ENCODE results near the gene GAB3. TPM values are rescaled to one million over a fixed set of nuclear protein-coding genes. Genes with fewer than 3 reads are reported as not detected.

GAB3 gene
- total and polyA plus RNA-seq, 9 of the 15 experiments (the other 6 are each of a cell fraction or from before 2014, with no cell fraction given), result 16.1 to 31.4 (median 20.2) TPM

GRCh38 chrX:154748712-154749339 is 2.1 kb downstream of the GAB3 start (continued):
- TF ChIP-seq ZNF592 (IDR thresholded peaks at IDR 0.05) (peak; percentile 28; the same call in 1 of the 2 replicates), RBM17 (IDR thresholded peaks at IDR 0.05; ENCODE audit: borderline replicate concordance, low read depth, low read length) (no peak), ZNF165 (CRISPR knock-in tag; IDR thresholded peaks at IDR 0.05; ENCODE audit: borderline replicate concordance) (no peak), TGIF2 (CRISPR knock-in tag; IDR thresholded peaks at IDR 0.05) (no peak), SMAD2 (IDR thresholded peaks at IDR 0.05; ENCODE audit: low read depth, low read length) (no peak), ELK3 (CRISPR knock-in tag; IDR thresholded peaks at IDR 0.05) (no peak), SIN3B (IDR thresholded peaks at IDR 0.05; ENCODE audit: low read depth) (no peak), ZNF253 (CRISPR knock-in tag; conservative IDR thresholded peaks at IDR 0.05) (no peak), ZC3H4 (CRISPR knock-in tag; IDR thresholded peaks at IDR 0.05; ENCODE audit: borderline replicate concordance) (no peak), PCBP2 (IDR thresholded peaks at IDR 0.05; ENCODE audit: low read depth, low read length, poor library complexity, severe bottlenecking) (no peak), IRF1 (CRISPR knock-in tag; IDR thresholded peaks at IDR 0.05; ENCODE audit: borderline replicate concordance) (no peak), ZNF445 (CRISPR knock-in tag; IDR thresholded peaks at IDR 0.05; ENCODE audit: low read depth) (no peak), CEBPG (CRISPR knock-in tag; IDR thresholded peaks at IDR 0.05) (no peak), CEBPG (tag; conservative IDR thresholded peaks at IDR 0.05 in 1 of 2, IDR thresholded peaks at IDR 0.05 in 1 of 2) (0 out of 4 replicates have a peak, but pooled peaks of 1 of the 2 experiments have one; percentile 36), TEAD4 (IDR thresholded peaks at IDR 0.05; ENCODE audit: low read length) (no peak), TEAD4 (CRISPR knock-in tag; IDR thresholded peaks at IDR 0.05; ENCODE audit: borderline replicate concordance) (no peak), JUN (IDR thresholded peaks at IDR 0.05; ENCODE audit: borderline replicate concordance, low read depth, low read length) (no peak), JUN (CRISPR knock-in tag; IDR thresholded peaks at IDR 0.05; ENCODE audit: borderline replicate concordance) (no peak), THRAP3 (IDR thresholded peaks at IDR 0.05; ENCODE audit: borderline replicate concordance) (no peak), ZNF133 (CRISPR knock-in tag; IDR thresholded peaks at IDR 0.05) (no peak), PKNOX1 (IDR thresholded peaks at IDR 0.05) (peak; percentile 76), ZNF224 (CRISPR knock-in tag; IDR thresholded peaks at IDR 0.05) (no peak), ZNF311 (CRISPR knock-in tag; IDR thresholded peaks at IDR 0.05) (no peak)

All from K562 (cell line).